H1 (cell line): ENCODE results near the gene TAOK1.

ENCODE experiments used
- BACH1 ChIP-seq: IDR thresholded peaks from 2 replicates; pipeline ENCODE4 v1.6.1; 2012; ENCODE audit warnings: low read length, improper control_type of control experiment
- EP300 ChIP-seq, 2 experiments: IDR thresholded peaks; 1 replicate in 1 of 2; 2 replicates in 1 of 2; pipeline ENCODE4 v1.6.1; 2011 to 2012; ENCODE audit warnings: low read depth in 2 of 2, low read length in 2 of 2, mild to moderate bottlenecking in 2 of 2, borderline replicate concordance in 1 of 2, inconsistent platforms in 1 of 2, moderate library complexity in 1 of 2
- MAFK ChIP-seq: IDR thresholded peaks from 2 replicates; pipeline ENCODE4 v1.6.1; 2012; ENCODE audit warnings: low read depth, mild to moderate bottlenecking, improper control_type of control experiment, low read length
- NRF1 ChIP-seq: IDR thresholded peaks from 2 replicates; pipeline ENCODE4 v1.6.1; 2011; ENCODE audit warnings: mild to moderate bottlenecking, low read depth, low read length, improper control_type of control experiment
- POLR2A ChIP-seq, 2 experiments: IDR thresholded peaks; 1 replicate in 1 of 2; 2 replicates in 1 of 2; pipeline ENCODE4 v1.6.1; 2011; ENCODE audit warnings: low read depth in 2 of 2, low read length in 2 of 2, mild to moderate bottlenecking in 2 of 2; ENCODE audit errors: control extremely low read depth in 1 of 2
- POLR2AphosphoS5 ChIP-seq: IDR thresholded peaks from 2 replicates; pipeline ENCODE4 v1.6.1; 2011; ENCODE audit warnings: low read depth, low read length
- RAD21 ChIP-seq, 2 experiments: IDR thresholded peaks in 1 of 2; conservative IDR thresholded peaks in 1 of 2; 2 replicates each; pipeline ENCODE4 v1.6.1; 2011; ENCODE audit warnings: low read depth in 2 of 2, low read length in 2 of 2, improper control_type of control experiment in 1 of 2, inconsistent platforms in 1 of 2, mild to moderate bottlenecking in 1 of 2, moderate library complexity in 1 of 2
- SIRT6 ChIP-seq: IDR thresholded peaks from one replicate; pipeline ENCODE4 v1.7.1; 2012; ENCODE audit warnings: low read length, inconsistent platforms
- SP1 ChIP-seq: IDR thresholded peaks from 2 replicates; pipeline ENCODE4 v1.6.1; 2011; ENCODE audit warnings: low read depth, low read length
- TAF1 ChIP-seq: IDR thresholded peaks from 2 replicates; pipeline ENCODE4 v1.6.1; 2011; ENCODE audit warnings: mild to moderate bottlenecking, low read depth, low read length
- TEAD4 ChIP-seq: IDR thresholded peaks from 2 replicates; pipeline ENCODE4 v1.6.1; 2012; ENCODE audit warnings: low read depth, low read length, inconsistent platforms, mixed read lengths
- YY1 ChIP-seq: IDR thresholded peaks from 2 replicates; pipeline ENCODE4 v1.6.1; 2011; ENCODE audit warnings: low read depth, mild to moderate bottlenecking, low read length
- TF ChIP-seq, protein P1 (sequence below), 3 experiments: IDR thresholded peaks; 1 replicate in 2 of 3; 2 replicates in 1 of 3; pipeline versions ENCODE4 v1.5.1 to v1.6.1; 2011; ENCODE audit warnings: low read length in 3 of 3, mild to moderate bottlenecking in 3 of 3, inconsistent platforms in 2 of 3, low read depth in 1 of 3, moderate library complexity in 1 of 3; ENCODE audit not compliant: insufficient read depth in 1 of 3; ENCODE audit errors: control extremely low read depth in 1 of 3
- TF ChIP-seq, protein P2 (sequence below): IDR thresholded peaks from 2 replicates; pipeline ENCODE4 v1.6.1; 2012; ENCODE audit warnings: inconsistent platforms

DNA sequence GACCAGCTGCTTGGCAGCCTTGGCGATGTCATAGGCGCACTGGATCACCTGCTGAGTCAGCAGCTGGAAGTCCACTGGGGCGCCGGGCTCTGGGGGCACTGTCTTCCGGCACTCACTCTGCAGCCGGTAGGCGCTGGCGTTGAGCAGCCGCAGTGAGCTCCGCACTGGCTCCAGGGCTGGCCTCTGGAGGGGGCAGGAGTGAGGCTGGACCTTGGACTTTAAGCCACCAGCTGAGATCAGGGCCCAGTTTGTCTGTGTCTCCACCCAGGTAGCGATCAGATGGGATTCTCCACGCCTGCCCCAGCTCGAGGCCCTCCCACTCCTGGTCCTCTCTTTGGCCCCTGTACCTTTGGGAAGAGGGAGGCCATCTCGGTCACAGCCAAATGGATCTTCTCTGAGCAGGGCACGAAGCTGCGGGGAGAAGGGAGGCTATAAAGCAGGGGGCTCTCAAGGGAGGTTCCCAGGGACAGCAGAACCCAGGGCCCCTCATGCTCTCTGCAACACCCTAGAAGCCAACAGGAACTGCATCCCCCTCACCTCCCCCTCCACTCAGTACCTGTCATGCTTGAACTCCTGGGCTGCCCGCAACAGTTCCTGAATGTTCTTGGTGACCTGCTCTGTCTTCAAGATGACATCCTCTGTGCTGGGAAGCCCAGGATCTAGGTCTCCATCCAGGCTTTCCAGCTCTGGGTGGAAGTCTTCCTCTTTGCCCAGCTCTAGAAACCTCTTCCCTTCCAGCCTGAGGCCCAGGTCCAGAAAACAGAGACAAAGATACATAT is 184.8 kb downstream of the TAOK1 start:
- TF ChIP-seq, protein P1, sequence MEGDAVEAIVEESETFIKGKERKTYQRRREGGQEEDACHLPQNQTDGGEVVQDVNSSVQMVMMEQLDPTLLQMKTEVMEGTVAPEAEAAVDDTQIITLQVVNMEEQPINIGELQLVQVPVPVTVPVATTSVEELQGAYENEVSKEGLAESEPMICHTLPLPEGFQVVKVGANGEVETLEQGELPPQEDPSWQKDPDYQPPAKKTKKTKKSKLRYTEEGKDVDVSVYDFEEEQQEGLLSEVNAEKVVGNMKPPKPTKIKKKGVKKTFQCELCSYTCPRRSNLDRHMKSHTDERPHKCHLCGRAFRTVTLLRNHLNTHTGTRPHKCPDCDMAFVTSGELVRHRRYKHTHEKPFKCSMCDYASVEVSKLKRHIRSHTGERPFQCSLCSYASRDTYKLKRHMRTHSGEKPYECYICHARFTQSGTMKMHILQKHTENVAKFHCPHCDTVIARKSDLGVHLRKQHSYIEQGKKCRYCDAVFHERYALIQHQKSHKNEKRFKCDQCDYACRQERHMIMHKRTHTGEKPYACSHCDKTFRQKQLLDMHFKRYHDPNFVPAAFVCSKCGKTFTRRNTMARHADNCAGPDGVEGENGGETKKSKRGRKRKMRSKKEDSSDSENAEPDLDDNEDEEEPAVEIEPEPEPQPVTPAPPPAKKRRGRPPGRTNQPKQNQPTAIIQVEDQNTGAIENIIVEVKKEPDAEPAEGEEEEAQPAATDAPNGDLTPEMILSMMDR (IDR thresholded peaks at IDR 0.05; ENCODE audit: control extremely low read depth in 1 of 3, insufficient read depth in 1 of 3, low read depth in 1 of 3, low read length in 3 of 3) = no peak
- TF ChIP-seq, protein P2, sequence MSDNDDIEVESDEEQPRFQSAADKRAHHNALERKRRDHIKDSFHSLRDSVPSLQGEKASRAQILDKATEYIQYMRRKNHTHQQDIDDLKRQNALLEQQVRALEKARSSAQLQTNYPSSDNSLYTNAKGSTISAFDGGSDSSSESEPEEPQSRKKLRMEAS = no peak
- TF ChIP-seq POLR2A (IDR thresholded peaks at IDR 0.05; ENCODE audit: control extremely low read depth in 1 of 2, low read depth in 2 of 2, low read length in 2 of 2) (no peak), EP300 (IDR thresholded peaks at IDR 0.05; ENCODE audit: borderline replicate concordance in 1 of 2, low read depth in 2 of 2, low read length in 2 of 2) (no peak), YY1 (no peak), MAFK (no peak), SP1 (no peak), POLR2AphosphoS5 (no peak), BACH1 (no peak), TAF1 (no peak), SIRT6 (no peak), NRF1 (no peak), TEAD4 (no peak), RAD21 (IDR thresholded peaks at IDR 0.05 in 1 of 2, conservative IDR thresholded peaks at IDR 0.05 in 1 of 2; ENCODE audit: low read depth in 2 of 2, low read length in 2 of 2) (no peak)
